Measurements from ENCODE around the gene DCTN5.

DCTN5 gene

DNA sequence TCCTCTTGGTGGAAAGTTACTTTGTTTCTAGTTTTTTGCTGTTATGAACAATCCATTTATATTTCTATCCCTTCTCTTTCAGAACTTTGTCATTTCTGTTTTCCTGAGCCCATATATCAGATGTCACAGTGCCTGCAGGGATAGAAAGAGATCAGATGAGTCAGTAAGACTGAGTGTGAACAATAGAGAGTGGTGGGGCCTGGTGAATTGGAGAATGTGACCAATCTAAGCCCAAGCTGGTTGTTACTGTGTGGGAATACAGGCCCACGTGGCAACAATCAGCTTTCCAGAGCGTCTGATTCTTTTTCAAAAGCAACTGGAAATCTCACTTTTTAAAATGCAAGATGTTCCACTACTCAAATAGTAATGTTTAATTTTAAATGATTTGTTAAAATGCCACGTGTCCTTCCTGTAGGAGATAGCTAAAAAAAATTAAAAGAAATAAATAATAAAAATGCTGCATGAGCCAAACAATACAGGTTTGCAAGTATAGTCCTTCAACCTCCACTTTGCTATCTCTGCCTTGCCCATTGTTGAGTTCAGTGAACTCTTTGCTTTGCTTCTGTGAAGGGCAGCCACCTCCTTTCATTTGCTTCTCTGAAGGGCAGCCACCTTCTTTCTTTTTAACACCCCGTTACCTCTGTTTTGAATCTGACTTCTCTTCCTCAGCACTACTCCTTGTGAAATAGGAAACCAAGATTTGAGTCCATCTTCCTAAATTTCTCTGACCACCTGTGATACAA, 9.6 kb downstream of the DCTN5 start:
- no peak for DNase-seq
- intact Hi-C loops (cut with DNase I): no loop called here

DNA sequence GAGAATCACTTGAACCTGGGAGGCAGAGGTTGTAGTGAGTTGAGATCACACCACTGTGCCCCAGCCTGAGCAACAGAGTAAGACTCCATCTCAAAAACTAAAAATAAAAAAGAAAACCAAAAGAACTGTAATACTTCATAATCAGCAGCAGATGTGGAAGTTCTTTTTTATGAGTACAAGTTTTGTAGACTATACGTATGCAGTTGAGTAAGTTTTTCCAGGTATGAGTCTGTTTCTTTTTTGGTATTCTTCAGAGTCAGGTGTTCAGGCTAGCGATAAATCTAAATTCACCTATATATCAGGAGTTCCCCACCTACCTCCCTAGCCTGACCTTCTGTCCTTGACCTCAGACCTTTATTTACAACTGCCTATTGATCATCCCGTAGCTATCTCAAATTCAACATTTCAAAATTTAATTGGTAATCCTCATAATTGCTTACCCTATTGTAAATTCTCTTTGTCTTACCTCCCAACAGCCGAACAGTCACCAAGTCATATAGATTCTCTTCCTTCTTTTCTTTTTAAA, 10.7 kb downstream of the DCTN5 start:
- intact Hi-C loops (cut with DNase I): no loop called here
- no peak for DNase-seq

DNA sequence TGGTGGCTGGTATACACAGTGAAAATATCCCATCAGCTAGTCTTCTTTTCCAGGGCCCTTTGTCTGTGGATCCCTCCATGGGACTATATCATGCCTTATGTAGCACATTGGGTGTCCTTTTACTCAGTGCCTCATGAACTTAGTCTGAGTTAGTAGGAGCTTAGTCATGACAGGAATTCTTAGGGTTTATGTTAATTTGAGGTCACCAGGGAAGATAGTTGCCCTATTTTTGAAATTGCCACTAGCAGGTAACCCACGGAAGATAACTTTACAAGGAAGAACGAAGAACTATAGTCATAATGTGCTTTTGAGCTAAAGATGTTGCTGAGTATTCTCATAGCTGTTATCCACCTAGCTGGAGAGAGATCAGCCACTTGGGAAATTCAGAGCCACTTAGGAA, 22.7 kb downstream of the DCTN5 start:
- DNase-seq: no peak
- intact Hi-C loops (cut with DNase I): no loop called here

DNA sequence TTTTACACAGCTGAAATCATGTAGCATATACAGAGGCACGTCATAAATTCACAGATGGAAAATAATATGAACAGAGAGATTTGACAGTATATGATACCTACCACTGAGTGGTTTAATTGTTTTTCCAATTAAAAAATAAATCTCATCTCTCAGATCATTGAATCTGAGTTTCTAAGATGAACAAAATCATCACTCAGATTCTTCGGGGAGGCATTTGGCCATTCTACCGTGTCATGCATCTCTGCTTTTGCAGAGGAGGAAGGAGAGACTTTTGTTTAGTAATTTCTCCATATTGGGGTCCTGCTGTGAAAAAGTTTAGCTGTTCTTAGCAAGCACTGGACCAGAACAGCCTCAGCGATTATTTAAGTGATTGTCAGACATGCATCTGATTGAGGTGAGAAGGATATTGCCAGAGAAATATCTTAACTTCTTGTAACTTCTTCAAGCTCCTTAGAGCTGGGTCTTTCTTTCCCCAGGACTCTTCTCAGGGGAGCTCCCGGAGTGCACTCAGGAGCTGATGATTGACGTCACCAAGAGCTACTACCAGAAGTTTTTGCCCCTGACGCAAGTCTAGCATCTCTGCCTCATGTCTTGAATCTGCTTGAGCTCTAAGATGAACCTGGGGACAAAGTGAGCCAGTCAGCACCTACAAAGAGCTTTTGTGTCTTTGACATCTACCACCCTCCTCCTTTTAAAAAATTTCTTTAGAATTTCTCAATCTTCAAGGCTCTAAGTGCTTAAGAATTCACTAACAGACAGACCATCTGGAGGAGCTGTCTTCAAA, 25.5 kb downstream of the DCTN5 start:
- no peak for DNase-seq
- intact Hi-C loops (cut with DNase I): no loop called here

DNA sequence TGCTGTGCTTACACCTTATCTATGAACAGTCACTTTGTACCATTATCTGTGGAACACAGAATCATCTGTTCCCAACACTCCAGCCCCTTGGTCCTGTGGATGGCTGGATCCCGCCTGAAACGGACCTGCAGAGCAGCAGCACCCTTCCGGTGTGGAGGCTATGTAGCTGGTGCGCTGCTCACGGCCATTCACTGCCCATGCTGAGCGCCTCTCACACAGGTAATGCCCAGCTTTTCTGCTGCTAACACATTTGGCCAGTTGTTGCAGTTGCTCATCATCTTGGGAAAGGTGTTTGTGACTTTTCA, 26.0 kb downstream of the DCTN5 start:
- intact Hi-C loops (cut with DNase I): no loop called here
- no peak for DNase-seq

DNA sequence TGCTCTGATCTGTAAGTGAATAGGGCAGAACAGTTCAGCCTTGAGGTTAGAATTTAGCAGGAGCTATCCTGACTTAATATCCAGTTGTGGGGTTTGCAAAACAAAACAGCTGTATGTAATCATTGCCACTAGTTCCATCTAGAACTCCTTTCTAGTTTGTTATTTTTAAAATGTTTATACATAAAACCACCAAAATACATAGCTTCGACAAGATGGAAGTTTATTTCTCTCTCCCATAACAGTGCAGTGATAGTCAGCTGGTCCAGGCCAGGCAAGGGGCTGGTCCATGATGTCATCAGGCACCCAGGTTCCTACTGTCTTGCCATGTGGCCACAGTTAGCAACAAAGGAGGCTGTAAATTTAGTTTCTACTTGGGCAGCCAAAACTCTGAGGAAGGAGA, 27.0 kb downstream of the DCTN5 start:
- intact Hi-C loops (cut with DNase I): no loop called here
- DNase-seq: no peak

DNA sequence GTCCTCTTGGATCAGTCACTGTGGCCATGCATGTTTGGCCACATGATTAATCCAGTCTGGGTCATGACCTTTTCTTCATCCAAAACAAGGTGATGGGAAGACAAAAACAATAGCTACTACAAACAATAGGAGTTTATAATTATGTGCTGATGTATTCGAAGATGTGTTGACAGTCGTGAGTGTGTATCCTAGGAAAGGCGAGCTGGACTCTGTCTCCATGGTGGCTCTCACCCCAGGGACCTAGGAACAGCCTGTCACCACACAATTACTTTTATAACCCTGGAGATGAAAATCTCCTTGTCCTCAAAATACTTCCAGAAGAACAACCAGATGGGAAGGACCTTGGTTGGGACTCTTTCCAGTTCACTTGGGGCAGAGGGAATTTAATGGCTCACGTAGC, 27.6 kb downstream of the DCTN5 start:
- intact Hi-C loops (cut with DNase I): no loop called here
- no peak for DNase-seq

DNA sequence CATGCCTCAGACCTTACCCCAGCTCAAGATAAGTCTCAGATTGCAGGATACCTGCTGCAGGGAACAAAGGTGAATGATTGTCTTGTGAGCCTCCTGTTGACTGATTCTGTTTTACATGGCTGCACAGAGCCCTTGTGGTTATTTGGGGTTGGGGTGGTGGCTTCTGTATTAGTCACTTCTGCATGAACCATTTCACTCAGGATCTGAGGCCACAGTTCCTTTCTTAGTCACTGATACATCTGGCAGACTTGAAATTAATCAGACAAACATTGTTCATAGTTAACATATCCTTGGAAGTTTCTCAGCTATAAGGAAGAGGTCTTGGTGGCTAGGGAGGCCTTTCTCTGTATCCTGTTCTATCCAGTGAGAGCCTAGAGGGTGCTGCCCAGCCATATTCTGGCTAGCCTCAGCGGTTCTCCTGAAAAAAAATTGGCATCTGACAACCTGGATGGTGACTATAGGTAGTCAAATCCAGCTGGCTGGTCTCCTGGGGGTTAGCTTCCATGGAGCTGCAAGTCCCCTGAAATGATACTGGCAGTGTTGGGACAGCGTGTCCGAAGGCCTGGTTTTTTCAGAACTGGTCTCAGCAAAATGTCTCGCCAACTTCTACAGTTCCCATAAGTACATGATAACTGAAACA, 29.0 kb downstream of the DCTN5 start:
- intact Hi-C loops (cut with DNase I): no loop called here
- no peak for DNase-seq

DNA sequence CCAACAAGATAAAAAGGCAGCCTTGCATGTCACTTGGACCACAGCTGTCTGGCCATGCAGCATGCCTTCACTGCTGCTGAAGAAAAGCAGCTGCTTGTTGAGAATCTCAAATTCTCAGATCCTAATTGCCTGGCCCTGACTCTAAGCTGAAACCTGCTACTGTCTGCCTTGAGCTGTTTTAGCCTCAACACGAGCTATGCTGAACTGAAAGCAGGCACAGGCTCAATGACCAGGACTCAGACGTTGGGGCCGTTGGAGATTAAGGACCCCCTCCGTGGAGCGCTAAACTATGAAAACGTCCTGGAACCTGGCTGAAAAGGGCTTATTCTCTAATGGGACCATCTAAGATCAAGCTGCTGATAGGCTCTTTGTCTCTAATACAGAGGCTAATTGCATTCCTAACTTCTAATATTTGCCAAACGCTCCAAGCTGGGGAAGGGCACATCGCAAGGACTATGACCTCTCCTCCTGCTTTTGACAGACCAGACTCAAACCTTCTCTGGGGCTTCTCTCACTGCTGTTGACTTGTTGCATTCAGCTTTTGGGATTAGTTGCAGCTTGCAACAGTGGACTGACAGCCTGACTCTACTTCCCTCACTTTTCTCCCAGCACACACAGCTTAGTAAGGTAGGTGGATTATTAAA, 32.8 kb downstream of the DCTN5 start:
- DNase-seq: no peak
- intact Hi-C loops (cut with DNase I): no loop called here

DNA sequence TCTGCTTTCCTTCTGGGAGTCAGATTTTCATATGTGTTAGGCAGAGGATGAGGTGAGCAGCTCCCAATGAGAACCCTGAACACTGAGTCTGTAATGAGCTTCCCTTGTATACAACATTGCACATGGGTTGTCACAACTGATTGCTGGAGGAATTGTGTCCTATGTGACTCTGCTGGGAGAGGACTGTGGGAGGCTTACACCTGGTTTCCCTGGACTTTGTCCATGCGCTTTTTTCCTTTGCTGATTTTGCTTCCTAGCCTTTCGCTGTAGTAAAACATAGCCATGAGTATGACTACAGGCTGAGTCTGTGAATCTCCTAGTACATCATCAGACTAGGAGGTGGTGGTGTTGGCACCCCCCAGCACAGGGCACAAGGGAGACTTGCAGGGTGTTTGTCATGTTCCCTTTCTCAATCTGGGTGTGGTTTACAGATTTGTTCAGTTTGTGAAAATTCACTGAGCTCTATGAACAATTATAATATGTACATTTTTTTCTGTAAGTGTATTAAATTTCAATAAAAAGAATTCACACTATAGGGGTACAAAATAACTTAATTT, 35.7 kb downstream of the DCTN5 start:
- DNase-seq: no peak
- intact Hi-C loops (cut with DNase I): no loop called here

DNA sequence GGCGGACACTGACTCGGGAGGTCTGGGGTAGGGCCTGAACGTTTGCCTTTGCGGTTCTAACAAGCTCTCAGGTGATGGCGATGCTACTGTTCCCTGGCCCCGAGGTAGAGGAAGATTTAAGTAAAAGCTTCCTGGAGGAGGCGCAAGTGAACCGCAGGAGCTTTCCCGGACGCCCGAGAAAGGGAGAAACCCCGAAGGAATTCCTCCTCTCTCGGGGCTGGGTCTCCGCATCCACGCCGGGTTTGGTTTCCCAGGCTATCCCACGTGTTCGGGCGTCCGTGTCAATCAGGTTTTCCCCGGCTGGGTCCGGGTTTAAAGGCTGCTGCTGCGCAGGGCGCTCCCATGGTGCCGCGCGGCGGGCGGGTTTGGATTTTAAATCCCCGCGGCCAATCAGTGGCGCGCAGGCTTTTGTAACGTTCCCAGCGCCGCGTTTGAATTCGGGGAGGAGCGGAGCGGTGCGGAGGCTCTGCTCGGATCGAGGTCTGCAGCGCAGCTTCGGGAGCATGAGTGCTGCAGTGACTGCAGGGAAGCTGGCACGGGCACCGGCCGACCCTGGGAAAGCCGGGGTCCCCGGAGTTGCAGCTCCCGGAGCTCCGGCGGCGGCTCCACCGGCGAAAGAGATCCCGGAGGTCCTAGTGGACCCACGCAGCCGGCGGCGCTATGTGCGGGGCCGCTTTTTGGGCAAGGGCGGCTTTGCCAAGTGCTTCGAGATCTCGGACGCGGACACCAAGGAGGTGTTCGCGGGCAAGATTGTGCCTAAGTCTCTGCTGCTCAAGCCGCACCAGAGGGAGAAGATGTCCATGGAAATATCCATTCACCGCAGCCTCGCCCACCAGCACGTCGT, 37.4 kb downstream of the DCTN5 start, which contains the start of gene PLK1:
PLK1 (plus strand) TSS at position 460 of the 844 bp plus-strand sequence; CDS start at position 504, 44 bp downstream.
- peak; percentile 59 to 97 (median 79) for DNase-seq
- intact Hi-C loops (cut with DNase I): no loop called here

DNA sequence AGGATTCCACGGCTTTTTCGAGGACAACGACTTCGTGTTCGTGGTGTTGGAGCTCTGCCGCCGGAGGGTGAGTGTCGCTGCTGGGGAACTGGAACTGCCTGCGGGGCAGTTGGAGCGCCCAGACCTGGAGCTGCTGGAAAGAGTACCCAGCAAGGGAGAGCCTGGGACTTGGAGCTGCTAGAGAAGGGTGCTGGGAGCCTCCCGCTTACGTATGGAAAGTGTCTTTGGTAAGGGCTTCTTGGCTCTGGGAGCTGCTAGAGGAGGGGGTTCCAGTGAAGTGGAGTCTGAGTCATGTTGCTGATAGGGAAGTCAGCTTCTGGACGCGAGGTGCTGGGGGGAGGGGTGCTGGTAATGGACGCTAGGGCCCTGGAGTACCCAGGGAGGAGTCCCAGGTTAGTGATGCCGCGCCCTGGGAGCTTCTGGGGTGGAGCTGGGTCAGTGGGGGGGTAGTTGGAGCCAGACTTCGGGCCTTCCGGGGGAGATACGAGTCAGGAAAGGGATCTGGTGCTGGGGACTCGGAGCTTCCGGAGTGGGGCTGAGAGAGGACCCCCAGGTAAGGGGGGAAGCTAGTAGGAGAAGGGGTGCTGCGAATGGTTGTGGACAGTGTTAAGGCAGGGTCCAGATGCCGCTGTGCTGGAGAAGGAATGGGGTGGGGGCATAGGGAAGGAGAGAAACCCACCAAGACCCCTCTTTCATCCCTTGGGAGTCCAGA, 38.2 kb downstream of the DCTN5 start:
- peak in 1 of 10 donors; percentile 60 for DNase-seq
- intact Hi-C loops (cut with DNase I): no loop called here

DNA sequence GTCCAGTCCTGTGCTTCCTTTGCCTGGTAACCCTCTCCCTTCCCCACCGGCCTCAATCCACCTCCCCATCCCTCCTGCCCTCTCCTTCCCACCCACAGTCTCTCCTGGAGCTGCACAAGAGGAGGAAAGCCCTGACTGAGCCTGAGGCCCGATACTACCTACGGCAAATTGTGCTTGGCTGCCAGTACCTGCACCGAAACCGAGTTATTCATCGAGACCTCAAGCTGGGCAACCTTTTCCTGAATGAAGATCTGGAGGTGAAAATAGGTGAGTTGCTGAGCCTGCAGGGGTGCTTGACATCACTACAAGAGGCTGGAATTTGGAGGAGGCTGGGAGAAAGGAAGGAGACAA, 38.7 kb downstream of the DCTN5 start:
- DNase-seq: peak in 1 of 10 donors; percentile 69
- intact Hi-C loops (cut with DNase I): no loop called here

DNA sequence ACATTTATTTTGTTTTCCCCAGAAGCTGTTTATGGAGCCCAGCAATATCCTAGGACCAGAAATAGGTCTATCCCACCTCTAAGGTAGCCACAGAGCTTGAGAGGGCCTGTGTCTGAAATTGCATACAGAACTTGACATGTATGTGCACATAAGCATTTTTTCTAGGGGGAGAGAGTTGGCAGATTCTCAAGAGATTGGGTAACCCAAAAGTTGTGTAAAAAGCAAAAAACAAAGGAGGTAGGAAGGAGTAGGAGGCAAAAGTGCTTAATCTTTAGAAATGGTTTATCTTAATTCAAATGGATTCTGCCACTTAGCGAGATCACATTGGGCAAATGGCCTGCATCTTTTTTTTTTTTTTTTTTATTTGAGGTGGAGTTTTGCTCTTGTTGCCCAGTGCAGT, 40.9 kb downstream of the DCTN5 start:
- DNase-seq: no peak
- intact Hi-C loops (cut with DNase I): no loop called here

DNA sequence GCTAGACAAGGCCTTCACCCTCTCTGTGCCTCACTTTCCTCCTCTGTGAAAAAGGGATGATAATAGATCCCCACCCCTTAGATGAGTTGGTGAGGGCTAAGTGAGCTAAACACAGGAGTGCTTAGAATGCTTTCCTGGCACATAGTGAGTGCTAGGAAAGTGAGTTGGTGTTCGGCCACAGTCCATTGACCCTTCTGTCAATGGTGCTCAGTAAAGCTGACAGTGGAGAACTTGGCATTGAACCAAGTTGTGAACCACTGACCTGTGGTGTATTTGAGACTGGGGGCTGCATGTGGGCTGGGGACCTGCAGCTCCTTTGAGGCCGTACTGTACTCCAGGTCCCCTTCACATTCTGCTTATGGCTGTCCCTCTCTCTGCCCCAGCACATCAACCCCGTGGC, 42.2 kb downstream of the DCTN5 start:
- intact Hi-C loops (cut with DNase I): no loop called here
- no peak for DNase-seq

DNA sequence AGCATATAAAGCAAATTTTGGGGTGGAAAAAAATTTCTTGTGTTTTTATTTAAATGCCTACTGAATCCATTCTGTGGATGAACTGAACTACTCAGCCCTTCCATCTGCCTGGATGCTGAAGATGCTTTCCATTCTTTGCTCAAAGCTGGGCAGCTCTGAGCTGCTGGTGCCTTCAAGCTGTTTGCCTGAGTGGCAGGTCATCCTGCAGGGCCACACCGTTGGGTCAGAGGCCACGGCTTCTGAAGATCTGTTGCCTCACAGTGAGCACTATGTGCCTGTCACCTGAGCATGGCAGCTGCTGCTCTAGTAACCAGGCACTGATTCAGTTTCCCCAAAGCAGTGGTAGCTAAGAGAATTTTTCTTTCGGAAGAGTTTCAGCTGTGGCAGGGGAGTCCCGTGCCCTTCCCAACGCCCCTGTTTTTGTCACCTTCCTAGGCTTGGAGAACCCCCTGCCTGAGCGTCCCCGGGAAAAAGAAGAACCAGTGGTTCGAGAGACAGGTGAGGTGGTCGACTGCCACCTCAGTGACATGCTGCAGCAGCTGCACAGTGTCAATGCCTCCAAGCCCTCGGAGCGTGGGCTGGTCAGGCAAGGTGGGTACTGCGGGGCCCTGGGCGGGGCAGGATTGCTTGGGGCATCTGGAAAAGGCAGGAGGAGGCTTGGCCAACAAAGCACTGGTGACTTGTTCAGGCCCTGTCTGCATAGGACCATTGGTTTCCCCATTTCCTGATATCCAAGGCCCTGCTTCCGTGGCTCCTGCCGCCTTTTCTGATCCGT, 46.0 kb downstream of the DCTN5 start:
- DNase-seq: no peak
- intact Hi-C loops (cut with DNase I): no loop called here

DNA sequence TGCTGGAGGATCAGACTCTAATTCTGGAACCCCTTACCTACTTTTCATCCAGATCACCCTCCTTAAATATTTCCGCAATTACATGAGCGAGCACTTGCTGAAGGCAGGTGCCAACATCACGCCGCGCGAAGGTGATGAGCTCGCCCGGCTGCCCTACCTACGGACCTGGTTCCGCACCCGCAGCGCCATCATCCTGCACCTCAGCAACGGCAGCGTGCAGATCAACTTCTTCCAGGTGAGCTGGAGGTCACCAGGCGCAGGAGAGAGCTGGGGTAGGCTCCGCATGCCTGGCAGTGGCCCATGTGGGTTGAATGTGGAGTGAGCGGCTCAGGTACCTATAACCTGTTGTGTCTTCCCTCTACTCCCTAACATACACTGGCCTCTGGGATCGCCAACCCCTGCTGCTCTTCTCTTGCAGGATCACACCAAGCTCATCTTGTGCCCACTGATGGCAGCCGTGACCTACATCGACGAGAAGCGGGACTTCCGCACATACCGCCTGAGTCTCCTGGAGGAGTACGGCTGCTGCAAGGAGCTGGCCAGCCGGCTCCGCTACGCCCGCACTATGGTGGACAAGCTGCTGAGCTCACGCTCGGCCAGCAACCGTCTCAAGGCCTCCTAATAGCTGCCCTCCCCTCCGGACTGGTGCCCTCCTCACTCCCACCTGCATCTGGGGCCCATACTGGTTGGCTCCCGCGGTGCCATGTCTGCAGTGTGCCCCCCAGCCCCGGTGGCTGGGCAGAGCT, 48.3 kb downstream of the DCTN5 start:
- no peak for DNase-seq
- intact Hi-C loops (cut with DNase I): no loop called here

All from posterior cingulate gyrus (tissue), 11 donors.